A549 (cell line): ENCODE measurements around the gene INKA1.

ENCODE experiments used
- CTCF ChIP-seq: fragments of >200 bp; sonication (Bioruptor Twin); formaldehyde crosslinking; IDR thresholded peaks from 3 replicates; pipeline ENCODE4 v1.5.1; 2016
- GATA3 ChIP-seq: IDR thresholded peaks from 2 replicates; pipeline ENCODE4 v1.6.1; 2012; ENCODE audit warnings: borderline replicate concordance
- RFX5 ChIP-seq: fragments of 450-650 bp; IDR thresholded peaks from 2 replicates; pipeline ENCODE4 v1.7.1; 2014; ENCODE audit warnings: antibody characterized with exemption, mild to moderate bottlenecking, moderate library complexity

- no peak for TF ChIP-seq CTCF
- no peak for TF ChIP-seq RFX5
- no peak for TF ChIP-seq GATA3
Measured at GRCh38 chr3:49761661-49762060, 41.4 kb upstream of the INKA1 start.
